Endothelial cell of umbilical vein (primary cell): ENCODE measurements around the gene MTMR3.

Source experiments
- CTCF ChIP-seq, 2 donors: IDR thresholded peaks; 1 replicate in 1 of 2; 2 replicates in 1 of 2; pipeline ENCODE4 v1.5.1; 2011; ENCODE audit warnings: low read length in 2 of 2, mild to moderate bottlenecking in 2 of 2, moderate library complexity in 2 of 2, control low read depth in 1 of 2, inconsistent platforms in 1 of 2, low read depth in 1 of 2; ENCODE audit not compliant: insufficient read depth in 1 of 2; ENCODE audit errors: extremely low read depth in 1 of 2
- EZH2 ChIP-seq: IDR thresholded peaks from 2 replicates; pipeline ENCODE4 v1.6.1; 2012; ENCODE audit warnings: borderline replicate concordance, low read depth, mild to moderate bottlenecking, moderate library complexity, low read length, inconsistent platforms; ENCODE audit not compliant: severe bottlenecking
- FOS ChIP-seq: IDR thresholded peaks from 2 replicates; pipeline ENCODE4 v1.6.1; 2011; ENCODE audit warnings: mild to moderate bottlenecking, low read length, moderate library complexity, borderline replicate concordance; ENCODE audit not compliant: insufficient read depth
- POLR2A ChIP-seq: IDR thresholded peaks from 2 replicates; pipeline ENCODE4 v1.6.1; 2012; ENCODE audit warnings: low read depth, mild to moderate bottlenecking, control low read depth, low read length

DNA sequence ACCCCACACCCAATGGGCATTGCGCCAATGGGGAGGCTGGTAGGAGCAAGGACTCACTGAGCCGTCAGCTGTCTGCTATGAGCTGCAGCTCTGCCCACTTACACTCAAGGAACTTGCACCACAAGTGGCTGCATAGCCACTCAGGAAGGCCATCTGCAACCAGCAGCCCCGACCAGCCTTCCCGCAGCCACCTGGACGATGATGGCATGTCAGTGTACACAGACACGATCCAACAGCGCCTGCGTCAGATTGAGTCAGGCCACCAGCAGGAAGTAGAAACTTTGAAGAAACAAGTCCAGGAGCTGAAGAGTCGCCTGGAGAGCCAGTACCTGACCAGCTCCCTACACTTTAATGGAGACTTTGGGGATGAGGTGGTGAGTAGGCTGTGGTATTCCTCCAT, 137.5 kb downstream of the MTMR3 start:
- TF ChIP-seq CTCF (IDR thresholded peaks at IDR 0.05; ENCODE audit: extremely low read depth in 1 of 2, insufficient read depth in 1 of 2, low read depth in 1 of 2, low read length in 2 of 2) (no peak), EZH2 (no peak), POLR2A (no peak), FOS (no peak)
